Ishikawa (cell line): ENCODE data around the gene PTPN13.

Experiments
- CEBPB ChIP-seq: IDR thresholded peaks from 2 replicates; pipeline ENCODE4 v1.6.1; 2012
- CREB1 ChIP-seq: IDR thresholded peaks from 2 replicates; pipeline ENCODE4 v1.6.1; 2012; ENCODE audit warnings: low read depth
- EGR1 ChIP-seq: IDR thresholded peaks from 2 replicates; pipeline ENCODE4 v1.6.1; 2012
- EP300 ChIP-seq: IDR thresholded peaks from 2 replicates; pipeline ENCODE4 v1.6.1; 2012; ENCODE audit warnings: borderline replicate concordance
- NFIC ChIP-seq: IDR thresholded peaks from 2 replicates; pipeline ENCODE4 v1.6.1; 2012
- RAD21 ChIP-seq: IDR thresholded peaks from 2 replicates; pipeline ENCODE4 v1.6.1; 2012; ENCODE audit warnings: low read depth
- TAF1 ChIP-seq: IDR thresholded peaks from 2 replicates; pipeline ENCODE4 v1.6.1; 2012; ENCODE audit warnings: low read depth, mild to moderate bottlenecking
- TCF12 ChIP-seq: IDR thresholded peaks from 2 replicates; pipeline ENCODE4 v1.6.1; 2012; ENCODE audit warnings: low read depth
- YY1 ChIP-seq: IDR thresholded peaks from 2 replicates; pipeline ENCODE4 v1.6.1; 2012; ENCODE audit warnings: low read depth
- ZBTB7A ChIP-seq: IDR thresholded peaks from 2 replicates; pipeline ENCODE4 v1.6.1; 2012; ENCODE audit warnings: low read depth
- TF ChIP-seq, protein P1 (sequence below): IDR thresholded peaks from 2 replicates; pipeline ENCODE4 v1.6.1; 2012; ENCODE audit warnings: low read depth, mild to moderate bottlenecking
- TF ChIP-seq, protein P2 (sequence below): IDR thresholded peaks from 2 replicates; pipeline ENCODE4 v1.6.1; 2012
- TF ChIP-seq, protein P3 (sequence below): IDR thresholded peaks from 2 replicates; pipeline ENCODE4 v1.6.1; 2012

DNA sequence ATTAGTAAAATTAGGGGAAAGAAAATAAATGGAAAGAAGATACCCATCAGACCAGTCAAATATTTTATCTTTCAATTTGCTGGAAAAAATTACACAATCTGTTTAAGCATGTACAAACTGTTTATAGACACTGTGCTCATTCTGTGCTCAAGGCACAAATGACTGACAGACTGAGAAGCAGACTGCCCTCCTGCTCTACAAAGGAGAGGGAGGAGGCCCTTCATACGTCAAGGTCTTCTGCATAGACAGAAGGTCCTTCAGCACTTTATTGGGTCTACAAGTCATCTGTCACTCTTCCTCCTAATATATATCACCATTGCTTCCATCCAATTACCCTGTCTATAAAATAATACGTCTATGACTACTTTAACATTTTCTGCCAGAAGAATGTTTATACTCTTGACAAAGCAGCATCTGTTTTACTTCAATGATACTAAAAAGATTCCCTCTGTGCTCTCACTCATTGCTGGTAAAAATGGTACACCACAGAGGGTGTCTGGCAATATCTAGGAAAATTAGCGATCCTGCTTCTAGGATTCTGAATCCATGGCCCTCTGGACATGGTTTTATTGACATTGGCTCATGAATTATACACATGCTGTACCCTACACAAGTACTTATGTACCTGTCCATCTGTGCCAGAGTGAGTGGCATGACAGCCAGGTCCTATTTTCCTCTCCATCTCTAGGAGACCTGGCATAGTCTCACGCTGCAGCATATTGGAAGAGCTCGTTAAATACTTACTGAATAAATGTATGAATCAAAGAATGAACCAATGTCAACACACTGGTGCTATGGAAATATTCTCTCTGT, 243.8 kb downstream of the PTPN13 start:
- TF ChIP-seq, protein P1, sequence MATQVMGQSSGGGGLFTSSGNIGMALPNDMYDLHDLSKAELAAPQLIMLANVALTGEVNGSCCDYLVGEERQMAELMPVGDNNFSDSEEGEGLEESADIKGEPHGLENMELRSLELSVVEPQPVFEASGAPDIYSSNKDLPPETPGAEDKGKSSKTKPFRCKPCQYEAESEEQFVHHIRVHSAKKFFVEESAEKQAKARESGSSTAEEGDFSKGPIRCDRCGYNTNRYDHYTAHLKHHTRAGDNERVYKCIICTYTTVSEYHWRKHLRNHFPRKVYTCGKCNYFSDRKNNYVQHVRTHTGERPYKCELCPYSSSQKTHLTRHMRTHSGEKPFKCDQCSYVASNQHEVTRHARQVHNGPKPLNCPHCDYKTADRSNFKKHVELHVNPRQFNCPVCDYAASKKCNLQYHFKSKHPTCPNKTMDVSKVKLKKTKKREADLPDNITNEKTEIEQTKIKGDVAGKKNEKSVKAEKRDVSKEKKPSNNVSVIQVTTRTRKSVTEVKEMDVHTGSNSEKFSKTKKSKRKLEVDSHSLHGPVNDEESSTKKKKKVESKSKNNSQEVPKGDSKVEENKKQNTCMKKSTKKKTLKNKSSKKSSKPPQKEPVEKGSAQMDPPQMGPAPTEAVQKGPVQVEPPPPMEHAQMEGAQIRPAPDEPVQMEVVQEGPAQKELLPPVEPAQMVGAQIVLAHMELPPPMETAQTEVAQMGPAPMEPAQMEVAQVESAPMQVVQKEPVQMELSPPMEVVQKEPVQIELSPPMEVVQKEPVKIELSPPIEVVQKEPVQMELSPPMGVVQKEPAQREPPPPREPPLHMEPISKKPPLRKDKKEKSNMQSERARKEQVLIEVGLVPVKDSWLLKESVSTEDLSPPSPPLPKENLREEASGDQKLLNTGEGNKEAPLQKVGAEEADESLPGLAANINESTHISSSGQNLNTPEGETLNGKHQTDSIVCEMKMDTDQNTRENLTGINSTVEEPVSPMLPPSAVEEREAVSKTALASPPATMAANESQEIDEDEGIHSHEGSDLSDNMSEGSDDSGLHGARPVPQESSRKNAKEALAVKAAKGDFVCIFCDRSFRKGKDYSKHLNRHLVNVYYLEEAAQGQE = no peak
- TF ChIP-seq EGR1 (no peak), RAD21 (no peak), NFIC (no peak), EP300 (no peak), CREB1 (no peak), TAF1 (no peak), CEBPB (no peak), YY1 (no peak), TCF12 (no peak), ZBTB7A (no peak)
- TF ChIP-seq, protein P2, sequence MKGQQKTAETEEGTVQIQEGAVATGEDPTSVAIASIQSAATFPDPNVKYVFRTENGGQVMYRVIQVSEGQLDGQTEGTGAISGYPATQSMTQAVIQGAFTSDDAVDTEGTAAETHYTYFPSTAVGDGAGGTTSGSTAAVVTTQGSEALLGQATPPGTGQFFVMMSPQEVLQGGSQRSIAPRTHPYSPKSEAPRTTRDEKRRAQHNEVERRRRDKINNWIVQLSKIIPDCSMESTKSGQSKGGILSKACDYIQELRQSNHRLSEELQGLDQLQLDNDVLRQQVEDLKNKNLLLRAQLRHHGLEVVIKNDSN = no peak
- TF ChIP-seq, protein P3, sequence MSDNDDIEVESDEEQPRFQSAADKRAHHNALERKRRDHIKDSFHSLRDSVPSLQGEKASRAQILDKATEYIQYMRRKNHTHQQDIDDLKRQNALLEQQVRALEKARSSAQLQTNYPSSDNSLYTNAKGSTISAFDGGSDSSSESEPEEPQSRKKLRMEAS = no peak
